Endometrial microvascular endothelial cells (primary cell): Measurements from ENCODE around the gene EPN3. TPM values are rescaled to one million over a fixed set of nuclear protein-coding genes. Genes with fewer than 3 reads are reported as not detected.

Source experiments
- in situ Hi-C: cut with HindIII; loops from 2 replicates; pipeline ENCODE4 v1.10.0; 2017; ENCODE audit warnings: low sequenced_read_pairs, low pct_unique_long_range_greater_than_20kb; ENCODE audit errors: inconsistent ontology term
- total RNA-seq: library from RNA; depleted of rRNA; stranded (reverse); fragments of >200 nt; gene quantifications from one replicate; pipeline ENCODE4 v1.2.3, GENCODE V29; 2015; ENCODE audit errors: inconsistent ontology term

The EPN3 gene
- total RNA-seq, 1 donor from 2014 or later, result not detected

- in situ Hi-C loops, result no loop called here
Measured at GRCh38 chr17:50507871-50508572, 24.5 kb upstream of the EPN3 start, which contains the start of gene MYCBPAP. TSS of gene MYCBPAP (plus strand) at chr17:50508439. CDS start at chr17:50508675, 236 bp downstream.

DNA sequence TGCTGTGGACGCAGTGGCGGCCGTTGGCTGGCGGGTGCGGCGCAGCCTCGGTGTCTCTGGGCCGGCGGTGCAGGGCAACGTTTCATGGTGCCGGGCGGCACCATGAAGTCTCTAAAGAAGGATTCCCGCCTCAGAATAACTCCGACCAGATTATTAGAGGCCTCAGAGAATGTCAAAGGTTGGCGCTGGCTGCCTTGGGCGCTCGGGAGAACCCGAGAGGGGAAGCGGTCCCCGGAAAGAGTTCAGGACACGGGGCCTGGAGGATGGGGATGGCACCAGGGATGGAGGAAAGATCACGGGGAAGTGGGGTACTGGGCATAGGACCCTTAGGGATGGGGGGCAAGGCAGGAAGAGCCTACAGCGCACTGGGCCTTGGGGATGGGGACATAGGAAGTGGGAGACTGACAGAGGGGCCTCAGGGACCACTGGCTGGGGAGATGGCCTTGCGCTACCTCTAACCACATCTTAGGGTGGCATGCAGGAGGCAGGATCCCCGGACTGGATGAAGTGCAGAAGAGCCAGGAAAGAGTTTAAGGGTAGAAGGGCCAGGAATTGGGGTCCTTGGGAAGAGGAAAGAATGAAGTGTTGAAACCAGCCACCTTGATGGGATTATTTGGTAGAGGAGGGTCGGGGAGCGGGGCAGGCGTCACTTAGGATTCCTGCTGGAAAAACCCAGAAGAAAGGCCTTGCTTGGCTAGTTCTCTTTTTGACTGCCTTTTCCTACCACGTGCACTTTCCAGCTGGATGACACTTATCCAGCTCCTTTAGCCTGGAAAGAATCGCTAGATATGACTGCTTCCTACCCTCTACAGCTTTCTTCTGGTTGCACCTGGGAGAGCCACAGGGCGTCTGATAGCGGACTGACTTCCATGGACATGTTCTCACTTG is 23.7 kb upstream of the EPN3 start:
- in situ Hi-C loops, result no loop called here

GRCh38 chr17:50511058-50511457 is 21.5 kb upstream of the EPN3 start:
- in situ Hi-C loops, result no loop called here

- in situ Hi-C loops, result no loop called here
Measured at GRCh38 chr17:50513495-50513894, 19.0 kb upstream of the EPN3 start.

DNA sequence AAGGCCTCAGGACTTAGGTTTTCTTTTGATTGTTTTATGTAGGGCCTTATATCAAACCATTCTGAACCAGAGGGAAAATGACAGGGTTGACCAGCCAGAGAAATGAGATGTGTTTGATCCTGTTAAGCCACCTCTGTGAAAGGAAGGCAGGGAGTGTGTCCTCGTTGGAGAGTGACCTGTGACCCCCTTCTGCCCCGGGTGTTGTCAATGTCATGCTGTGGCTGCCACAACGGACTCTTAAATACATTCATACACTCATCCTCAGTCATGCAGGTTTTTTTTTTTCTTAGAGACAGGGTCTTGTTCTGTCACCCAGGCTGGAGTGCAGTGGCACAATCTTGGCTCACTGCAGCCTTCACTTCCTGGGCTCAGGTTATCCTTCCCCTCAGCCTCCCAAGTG is 18.1 kb upstream of the EPN3 start:
- in situ Hi-C loops, result no loop called here

DNA sequence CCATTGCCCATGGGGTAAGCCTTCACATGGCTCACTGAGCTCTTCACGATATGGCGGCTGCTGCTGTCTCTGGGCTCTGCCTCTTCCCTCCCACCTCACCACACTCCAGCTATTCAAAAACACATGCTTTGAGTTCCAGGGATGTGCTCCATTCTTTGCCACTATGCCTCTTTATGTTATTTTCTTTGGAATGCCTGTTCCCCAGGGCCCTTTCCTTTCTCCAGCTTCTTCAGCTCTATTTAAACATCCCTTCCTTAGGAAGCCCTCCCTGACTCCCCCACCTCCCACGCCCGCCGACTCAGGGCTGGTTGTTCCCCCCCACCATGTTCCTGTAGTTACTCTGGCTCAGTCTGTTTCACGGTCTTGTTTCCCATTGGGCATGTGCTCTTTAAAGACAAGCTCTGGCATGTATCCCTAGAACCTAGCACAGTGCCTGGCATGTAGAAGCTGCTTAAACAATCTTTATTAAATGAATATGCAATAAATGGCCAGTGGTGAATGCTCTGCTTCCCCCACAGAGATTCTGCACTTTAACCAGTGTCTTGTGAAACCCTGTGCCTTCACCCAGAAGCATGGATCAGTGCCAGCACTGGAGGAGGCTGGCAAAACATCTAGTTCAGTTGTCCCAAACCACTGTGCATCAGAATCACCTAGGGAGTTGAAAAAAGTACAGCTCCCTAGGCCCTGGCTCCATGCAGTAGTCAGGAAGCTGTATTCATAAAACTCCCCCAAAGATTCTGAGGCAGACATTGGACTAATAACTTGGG is 17.4 kb upstream of the EPN3 start:
- in situ Hi-C loops, result no loop called here

- in situ Hi-C loops, result no loop called here
Measured at GRCh38 chr17:50517011-50517410, 15.5 kb upstream of the EPN3 start.

DNA sequence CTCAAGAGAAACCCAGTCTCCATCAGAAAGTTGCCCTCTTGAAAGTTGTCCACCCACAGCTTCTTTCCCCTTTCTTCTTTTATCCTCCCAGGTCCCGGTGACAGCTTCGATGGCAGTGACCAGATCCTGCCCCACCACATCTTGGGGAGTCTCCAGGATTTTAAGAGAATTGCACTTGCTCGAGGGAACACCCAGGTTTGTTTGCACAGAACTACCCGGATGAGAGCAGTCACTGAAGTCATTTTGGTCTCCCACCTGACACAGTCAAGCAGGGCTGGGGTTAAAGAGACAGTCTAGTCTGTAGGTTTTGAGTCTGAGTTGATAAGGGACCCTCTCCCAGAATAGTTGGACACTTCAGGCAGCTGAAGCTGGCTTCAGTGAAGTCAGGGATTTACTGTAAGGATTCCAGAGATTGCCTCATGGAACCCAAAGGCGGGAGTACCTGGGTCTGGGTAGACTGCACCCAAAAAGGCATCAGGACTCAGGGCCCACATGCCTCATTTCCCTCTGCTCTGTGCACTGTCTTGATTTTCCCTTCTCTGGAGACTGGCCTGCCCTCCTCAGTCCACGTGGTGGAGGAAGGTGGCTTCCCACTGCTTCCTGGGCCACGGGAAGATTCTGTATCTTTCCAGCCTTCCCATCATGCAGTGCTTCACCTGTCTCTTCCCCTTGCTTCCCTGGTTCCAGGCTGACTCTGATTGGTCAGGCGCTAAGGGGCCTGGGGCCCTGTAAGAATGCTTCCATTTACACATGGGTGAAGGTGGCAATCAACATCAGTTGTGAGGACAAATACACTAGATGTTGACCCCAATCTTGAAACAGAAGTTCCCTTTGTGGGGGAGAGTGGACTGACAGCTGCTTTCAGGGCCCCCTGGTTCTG is 14.8 kb upstream of the EPN3 start:
- in situ Hi-C loops, result no loop called here

DNA sequence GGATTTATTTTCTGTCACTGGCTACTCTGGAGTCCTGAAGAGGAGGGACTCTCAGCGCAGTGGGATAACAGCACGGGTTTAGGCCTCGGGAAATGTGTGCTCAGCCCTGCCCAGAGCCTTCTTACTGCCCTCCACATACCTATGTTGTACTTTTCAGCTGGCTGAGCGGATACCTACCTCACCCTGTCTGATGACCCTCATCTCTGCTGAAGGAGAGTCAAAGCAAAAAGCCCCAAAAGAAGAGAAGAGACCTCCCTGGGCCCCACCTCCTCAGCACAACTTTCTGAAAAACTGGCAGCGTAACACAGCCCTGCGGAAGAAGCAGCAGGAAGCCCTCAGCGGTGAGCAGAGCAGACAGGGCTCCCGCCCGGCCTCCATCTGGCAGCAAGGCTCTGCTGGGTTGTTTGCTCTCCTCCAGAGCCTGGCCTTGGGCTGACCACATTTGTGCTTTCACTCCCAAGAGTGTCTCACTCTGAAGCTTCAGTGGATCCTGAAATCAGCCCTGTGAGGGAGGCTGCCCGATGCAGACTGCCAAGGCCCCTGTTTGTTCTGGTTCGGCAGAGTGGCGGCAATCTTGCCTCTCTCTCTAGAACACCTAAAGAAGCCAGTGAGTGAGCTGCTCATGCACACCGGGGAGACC is 14.0 kb upstream of the EPN3 start:
- in situ Hi-C loops, result no loop called here

GRCh38 chr17:50519141-50519834 is 13.2 kb upstream of the EPN3 start:
- in situ Hi-C loops, result no loop called here

DNA sequence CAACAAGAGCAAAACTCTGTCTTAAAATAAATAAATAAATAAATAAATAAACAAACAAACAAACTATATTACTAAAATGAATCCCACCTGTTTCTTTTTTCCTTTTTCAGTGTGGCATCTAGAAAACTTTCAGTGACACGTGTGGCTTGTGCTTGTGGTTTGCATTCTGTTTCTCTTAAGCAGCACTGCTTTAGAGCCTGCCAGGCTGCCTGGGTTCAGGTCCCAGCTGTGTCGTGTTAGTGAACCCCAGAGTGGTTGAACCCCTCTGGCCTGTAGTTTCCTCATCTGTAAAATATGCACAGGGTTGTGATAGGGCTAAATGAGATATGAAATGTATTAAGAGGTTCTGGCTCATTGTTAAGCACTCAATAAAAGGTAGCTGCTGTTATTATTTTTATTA is 12.1 kb upstream of the EPN3 start:
- in situ Hi-C loops, result no loop called here

- in situ Hi-C loops, result no loop called here
Measured at GRCh38 chr17:50521514-50521913, 11.0 kb upstream of the EPN3 start.

DNA sequence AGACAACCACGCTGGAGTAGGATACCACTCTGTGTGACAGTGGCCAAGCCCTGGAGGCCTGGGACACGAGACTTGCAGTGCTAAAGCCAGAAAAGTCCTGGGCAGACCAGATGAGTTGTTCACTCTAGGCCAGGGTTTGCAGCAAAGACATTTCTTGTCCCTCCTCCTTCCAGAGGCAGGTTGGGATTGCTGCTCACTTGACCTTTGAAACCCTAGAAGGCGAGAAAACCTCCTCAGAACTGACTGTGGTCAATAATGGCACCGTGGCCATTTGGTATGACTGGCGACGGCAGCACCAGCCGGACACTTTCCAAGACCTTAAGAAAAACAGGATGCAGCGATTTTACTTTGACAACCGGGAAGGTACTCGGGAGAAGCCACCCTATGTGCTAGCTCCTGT is 9.8 kb upstream of the EPN3 start:
- in situ Hi-C loops, result no loop called here

DNA sequence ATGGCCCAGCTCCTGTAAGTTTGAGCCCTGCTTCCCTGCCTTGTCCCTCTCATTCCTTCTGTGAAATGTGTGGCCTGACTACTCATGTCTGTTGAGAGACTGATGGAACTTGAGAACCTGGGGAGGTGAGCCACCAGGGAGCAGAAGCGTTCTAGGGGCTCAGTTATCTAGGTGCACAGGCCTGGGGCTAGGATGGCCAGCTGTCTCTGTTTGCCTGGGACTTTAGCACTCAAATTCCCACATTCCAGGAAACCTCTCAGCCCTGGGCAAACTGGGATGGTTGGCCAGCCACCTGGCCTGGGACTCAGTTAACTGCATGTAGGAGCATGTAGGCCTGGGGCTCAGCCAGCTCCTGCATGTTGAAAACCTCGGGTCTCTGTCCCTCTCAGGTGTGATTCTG is 9.3 kb upstream of the EPN3 start:
- in situ Hi-C loops, result no loop called here

GRCh38 chr17:50524838-50525237 is 7.7 kb upstream of the EPN3 start:
- in situ Hi-C loops, result no loop called here

DNA sequence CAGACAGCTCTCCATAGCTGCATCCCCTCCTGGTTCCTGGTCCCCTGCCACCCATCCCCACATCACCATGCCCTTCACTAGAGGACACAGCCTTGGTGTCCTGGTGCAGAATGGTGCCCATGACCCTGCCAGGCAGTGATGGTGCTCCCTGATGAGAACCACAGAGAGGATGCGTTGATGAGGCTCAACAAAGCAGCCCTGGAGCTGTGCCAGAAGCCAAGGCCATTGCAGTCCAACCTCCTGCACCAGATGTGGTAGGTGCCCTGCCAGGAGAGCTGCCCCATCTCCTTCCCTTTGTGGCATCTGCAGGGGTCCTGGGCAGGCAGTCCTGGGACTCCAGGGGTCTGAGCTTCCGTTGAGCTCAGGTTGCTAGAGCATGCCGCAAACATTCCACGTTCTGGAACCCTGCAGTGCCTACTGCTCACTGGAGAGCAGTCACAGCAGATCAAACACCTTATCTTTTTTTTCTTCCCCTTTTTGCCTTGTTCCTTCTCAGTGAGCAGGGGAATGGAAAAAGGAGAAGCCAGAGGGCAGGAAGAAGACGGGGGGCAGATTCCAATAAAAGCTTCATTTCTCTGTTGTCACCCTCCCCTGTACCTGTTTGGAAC is 5.3 kb upstream of the EPN3 start:
- in situ Hi-C loops, result no loop called here

GRCh38 chr17:50527949-50528474 is 4.5 kb upstream of the EPN3 start:
- in situ Hi-C loops, result no loop called here
